ENCODE measurements around the gene PTPRN2. TPM values are rescaled to one million over a fixed set of nuclear protein-coding genes. Genes with fewer than 3 reads are reported as not detected.

PTPRN2 gene
- total and polyA plus RNA-seq, 2 of the 8 experiments (the other 6 are each of a cell fraction or from before 2014, with no cell fraction given), result 2.6 to 4.5 TPM

DNA sequence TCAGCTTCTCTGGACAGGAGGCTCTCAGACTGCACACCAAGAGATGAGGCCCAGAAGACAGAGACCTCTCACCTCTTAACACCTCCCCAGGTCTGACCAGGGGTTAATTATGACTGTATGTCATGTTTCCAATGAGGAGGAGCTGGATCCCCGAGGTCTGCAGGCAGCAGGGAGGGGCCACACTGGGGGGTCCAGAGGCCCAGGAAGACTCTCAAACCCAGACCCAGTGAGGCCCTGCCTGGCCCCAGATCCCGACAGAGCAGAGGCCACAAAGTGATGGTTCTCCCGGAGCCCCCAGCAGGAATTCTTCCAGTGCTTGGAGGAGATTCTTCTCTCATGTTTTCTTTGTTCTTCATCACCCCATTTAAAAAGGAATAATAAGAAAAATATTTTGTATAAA is 28.8 kb downstream of the PTPRN2 start:
- H3K9ac ChIP-seq (replicated peaks in 1 of 4; ENCODE audit: extremely low read depth in 1 of 4, low read depth in 3 of 4, low read length in 3 of 4), result no peak overlapping the region
- no peak overlapping the region for H3K4me2 ChIP-seq (ENCODE audit: insufficient read depth in 1 of 2, low read depth in 2 of 2, low read length in 2 of 2)
- no peak overlapping the region for H2BK20ac ChIP-seq (ENCODE audit: low read length)
- no peak overlapping the region for H3K14ac ChIP-seq (ENCODE audit: insufficient read length)
- H2BK15ac ChIP-seq (ENCODE audit: low read length), result no peak overlapping the region
- H4K91ac ChIP-seq (replicated peaks; ENCODE audit: insufficient read length, low read length), result no peak overlapping the region
- H2BK12ac ChIP-seq (ENCODE audit: low read depth, low read length), result no peak overlapping the region
- peaks cover 0 to 7% (median 4%) of the 10 kb centered on the region in 4 experiments; a peak in 4 of 7 replicates for H3K4me1 ChIP-seq (replicated peaks in 1 of 4; ENCODE audit: control insufficient read depth in 3 of 4, insufficient read depth in 4 of 4, low read length in 3 of 4)
- POLR2A ChIA-PET (ENCODE audit: partially characterized antibody), result no interaction called here
- no peaks in the 10 kb centered on the region for H3K79me2 ChIP-seq (ENCODE audit: control insufficient read depth in 1 of 2, insufficient read depth in 2 of 2, low read length in 2 of 2)
- no peak overlapping the region for H4K5ac ChIP-seq (ENCODE audit: insufficient read length, low read depth, low read length)
- no peak overlapping the region for H3K4me3 ChIP-seq (ENCODE audit: extremely low read depth in 1 of 4, insufficient read depth in 2 of 4, low read depth in 3 of 4, low read length in 4 of 4)
- H3K18ac ChIP-seq (ENCODE audit: extremely low read depth, low read length), result no peak overlapping the region
- no peaks in the 10 kb centered on the region for H4K20me1 ChIP-seq (replicated peaks in 1 of 2; ENCODE audit: control insufficient read depth in 1 of 2, insufficient read depth in 2 of 2, low read length in 2 of 2)
- no peak overlapping the region for H2BK5ac ChIP-seq (ENCODE audit: low read depth, low read length)
- CTCF ChIA-PET (ENCODE audit: partially characterized antibody), result interaction anchor here (0.9 kb wide), 1 partner anchor 39 kb away, joined by 3 read pairs; no protein-coding TSS in a partner anchor
- H3K4ac ChIP-seq (replicated peaks; ENCODE audit: insufficient read length, low read depth, low read length), result no peak overlapping the region
- no peak overlapping the region for H2AK5ac ChIP-seq (ENCODE audit: low read depth, low read length)
- no peak for FAIRE-seq
- H3K23ac ChIP-seq (ENCODE audit: insufficient read length), result no peak overlapping the region
- H3K27ac ChIP-seq (ENCODE audit: low read depth, low read length), result no peak overlapping the region
- no peaks in the 10 kb centered on the region for H3K79me1 ChIP-seq (ENCODE audit: low read depth, low read length)
- 94% methylated on average over 3 of the region's 3 CpGs; no CpG with 5 or more reads in 1 of the 2 experiments for WGBS, 2 experiments (ENCODE audit: extremely low coverage in 1 of 2, insufficient coverage in 1 of 2, insufficient read length in 1 of 2, insufficient replicate concordance in 2 of 2, low coverage in 1 of 2, low lambda C conversion rate in 2 of 2, missing lambda C conversion rate in 1 of 2)
- no peaks in the 10 kb centered on the region for H3K36me3 ChIP-seq (ENCODE audit: control insufficient read depth in 2 of 4, insufficient read depth in 4 of 4, low read length in 3 of 4)
- no peak overlapping the region for H3K56ac ChIP-seq (replicated peaks; ENCODE audit: insufficient read length, low read depth, low read length)
- H2BK120ac ChIP-seq (replicated peaks; ENCODE audit: low read depth, low read length), result no peak overlapping the region
- no peak for TF ChIP-seq BACH1 (IDR thresholded peaks at IDR 0.05; ENCODE audit: low read length)
- no peak for TF ChIP-seq NANOG (IDR thresholded peaks at IDR 0.05; ENCODE audit: insufficient read depth, low read depth, low read length, poor library complexity, severe bottlenecking)
- TF ChIP-seq, protein P1, sequence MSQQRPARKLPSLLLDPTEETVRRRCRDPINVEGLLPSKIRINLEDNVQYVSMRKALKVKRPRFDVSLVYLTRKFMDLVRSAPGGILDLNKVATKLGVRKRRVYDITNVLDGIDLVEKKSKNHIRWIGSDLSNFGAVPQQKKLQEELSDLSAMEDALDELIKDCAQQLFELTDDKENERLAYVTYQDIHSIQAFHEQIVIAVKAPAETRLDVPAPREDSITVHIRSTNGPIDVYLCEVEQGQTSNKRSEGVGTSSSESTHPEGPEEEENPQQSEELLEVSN (IDR thresholded peaks at IDR 0.05), result no peak
- no peak for TF ChIP-seq RNF2 (IDR thresholded peaks at IDR 0.05; ENCODE audit: borderline replicate concordance, low read depth, low read length, missing control alignments, poor library complexity, severe bottlenecking)
- TF ChIP-seq JUN (IDR thresholded peaks at IDR 0.05; ENCODE audit: low read depth, low read length), result no peak
- TF ChIP-seq BRCA1 (IDR thresholded peaks at IDR 0.05; ENCODE audit: low read depth, low read length), result no peak
- no peak for TF ChIP-seq EGR1 (IDR thresholded peaks at IDR 0.05; ENCODE audit: borderline replicate concordance, low read depth, low read length)
- no peak for TF ChIP-seq NRF1 (IDR thresholded peaks at IDR 0.05; ENCODE audit: low read depth, low read length)
- no peak for TF ChIP-seq SP1 (IDR thresholded peaks at IDR 0.05; ENCODE audit: low read depth, low read length)
- TF ChIP-seq RFX5 (IDR thresholded peaks at IDR 0.05; ENCODE audit: borderline replicate concordance, low read depth, low read length), result no peak
- TF ChIP-seq SP2 (IDR thresholded peaks at IDR 0.05; ENCODE audit: low read length), result no peak
- no peak for DNase-seq (ENCODE audit: low read depth in 1 of 2, low spot score in 2 of 2)
- H3K27me3 ChIP-seq (replicated peaks in 1 of 4; ENCODE audit: control insufficient read depth in 3 of 4, extremely low read depth in 1 of 4, insufficient read depth in 3 of 4, low read length in 3 of 4), result no peaks in the 10 kb centered on the region
- H4K8ac ChIP-seq (ENCODE audit: extremely low read depth, insufficient read depth, low read length), result no peak overlapping the region
- H3K23me2 ChIP-seq (ENCODE audit: low read depth, low read length), result no peaks in the 10 kb centered on the region; the same call in 1 of the 2 replicates
- H3K9me3 ChIP-seq (ENCODE audit: insufficient read depth in 2 of 2, low read depth in 1 of 2, low read length in 1 of 2), result peaks cover 0 to 7% of the 10 kb centered on the region in 2 experiments; a peak in 1 of 4 replicates
- H2AFZ ChIP-seq (ENCODE audit: low read length), result no peak overlapping the region

Data from H1 (cell line).